HS-27A (cell line): ENCODE results near the gene COL6A2.

Experiments
- DNase-seq: peaks from one replicate; pipeline ENCODE4 v3.0.0-alpha.2; 2012; ENCODE audit warnings: low read depth, missing footprints

COL6A2 gene

DNA sequence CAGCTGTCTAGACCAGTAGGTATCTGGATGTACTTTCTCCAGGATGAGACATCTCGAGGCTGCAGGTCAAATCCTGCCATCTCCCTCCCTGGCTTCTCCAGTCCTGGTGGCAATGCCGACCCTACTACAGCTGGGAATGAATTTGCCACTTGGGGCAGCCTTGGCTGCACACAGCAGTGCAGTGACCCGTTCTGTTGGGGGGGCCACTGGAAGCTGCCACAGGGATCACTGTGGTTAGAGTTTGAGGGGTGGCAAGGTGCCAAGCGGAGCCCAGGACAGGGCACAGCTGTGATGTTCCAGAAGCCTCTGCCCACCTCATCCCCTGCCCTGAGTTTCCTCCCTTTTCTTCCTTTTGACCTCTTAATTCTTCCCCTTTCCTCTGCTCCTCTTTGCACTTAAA is 17.1 kb downstream of the COL6A2 start:
- DNase-seq: no peak

DNA sequence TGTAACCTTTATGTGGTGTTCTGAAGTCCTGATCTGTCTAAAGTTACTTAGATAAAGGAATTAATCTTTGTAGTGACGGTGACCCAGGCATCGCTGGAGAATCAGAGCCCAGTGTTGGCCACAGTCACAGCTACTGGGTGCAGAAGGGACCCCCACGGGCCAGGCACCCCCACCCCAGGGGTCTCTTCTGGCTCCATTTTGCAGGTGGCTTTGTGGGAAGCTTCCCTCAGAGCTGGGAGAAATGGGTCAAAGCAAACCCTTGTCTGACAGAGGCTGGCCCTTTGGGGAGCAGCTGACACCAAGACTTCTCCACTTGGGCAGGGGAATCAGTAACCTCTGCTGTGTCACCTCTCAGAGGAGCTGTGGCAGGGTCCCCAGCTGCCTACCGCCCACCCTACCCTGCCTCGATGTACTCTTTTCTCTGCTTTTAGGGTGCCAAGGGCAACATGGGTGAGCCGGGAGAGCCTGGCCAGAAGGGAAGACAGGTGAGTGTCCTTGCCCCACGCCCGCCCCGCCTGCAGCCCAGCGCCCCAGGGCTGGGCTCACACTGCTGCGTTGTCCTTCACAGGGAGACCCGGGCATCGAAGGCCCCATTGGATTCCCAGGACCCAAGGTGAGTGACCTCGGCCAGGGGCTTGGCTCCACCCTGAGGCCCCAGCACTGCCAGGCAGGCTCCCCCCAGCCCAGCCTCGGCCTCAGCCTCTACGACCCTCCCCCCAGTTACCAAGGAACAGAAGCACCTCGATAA is 17.7 kb downstream of the COL6A2 start:
- no peak for DNase-seq

GRCh38 chr21:46116189-46116775 is 18.4 kb downstream of the COL6A2 start:
- no peak for DNase-seq

GRCh38 chr21:46116776-46117585 is 19.1 kb downstream of the COL6A2 start:
- no peak for DNase-seq

GRCh38 chr21:46117586-46118315 is 19.8 kb downstream of the COL6A2 start:
- no peak for DNase-seq

DNA sequence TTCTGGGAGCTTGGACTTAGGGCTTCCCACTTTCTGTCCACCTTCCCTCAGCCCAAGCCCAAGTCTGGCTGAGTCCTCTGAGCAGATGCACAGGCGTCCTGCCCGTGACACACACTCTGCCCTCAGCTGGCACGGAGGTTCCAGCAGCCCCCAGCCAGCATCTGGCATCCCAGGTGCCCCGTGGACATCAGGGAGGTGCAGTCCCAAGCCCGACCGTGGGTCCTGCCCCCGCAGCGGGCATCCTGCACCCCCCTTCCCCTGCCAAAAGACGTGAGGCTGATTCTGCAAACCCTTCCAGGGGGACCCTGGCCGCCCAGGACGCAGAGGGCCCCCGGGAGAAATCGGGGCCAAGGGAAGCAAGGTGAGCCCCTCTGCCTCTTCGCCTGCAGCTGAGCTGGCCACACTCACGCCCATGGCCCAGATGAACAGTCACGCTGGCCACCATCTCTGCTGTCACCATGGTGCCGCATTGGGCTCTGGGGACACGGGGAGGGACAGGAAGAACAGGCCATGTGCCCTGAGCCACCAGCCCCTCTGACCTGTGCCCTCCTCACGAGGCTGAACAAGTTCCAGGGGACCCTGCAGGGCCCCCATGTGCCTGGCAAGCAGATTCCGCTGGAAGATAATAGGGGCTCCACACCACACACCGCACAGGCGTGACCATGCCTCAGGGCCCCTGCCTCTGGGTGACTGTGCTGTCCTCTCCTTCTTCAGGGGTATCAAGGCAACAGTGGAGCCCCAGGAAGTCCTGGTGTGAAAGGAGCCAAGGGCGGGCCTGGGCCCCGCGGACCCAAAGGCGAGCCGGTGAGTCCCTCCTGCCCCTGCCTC is 20.6 kb downstream of the COL6A2 start:
- DNase-seq: no peak

GRCh38 chr21:46119144-46119636 is 21.3 kb downstream of the COL6A2 start:
- DNase-seq: no peak

GRCh38 chr21:46119637-46120271 is 21.8 kb downstream of the COL6A2 start:
- DNase-seq: no peak

DNA sequence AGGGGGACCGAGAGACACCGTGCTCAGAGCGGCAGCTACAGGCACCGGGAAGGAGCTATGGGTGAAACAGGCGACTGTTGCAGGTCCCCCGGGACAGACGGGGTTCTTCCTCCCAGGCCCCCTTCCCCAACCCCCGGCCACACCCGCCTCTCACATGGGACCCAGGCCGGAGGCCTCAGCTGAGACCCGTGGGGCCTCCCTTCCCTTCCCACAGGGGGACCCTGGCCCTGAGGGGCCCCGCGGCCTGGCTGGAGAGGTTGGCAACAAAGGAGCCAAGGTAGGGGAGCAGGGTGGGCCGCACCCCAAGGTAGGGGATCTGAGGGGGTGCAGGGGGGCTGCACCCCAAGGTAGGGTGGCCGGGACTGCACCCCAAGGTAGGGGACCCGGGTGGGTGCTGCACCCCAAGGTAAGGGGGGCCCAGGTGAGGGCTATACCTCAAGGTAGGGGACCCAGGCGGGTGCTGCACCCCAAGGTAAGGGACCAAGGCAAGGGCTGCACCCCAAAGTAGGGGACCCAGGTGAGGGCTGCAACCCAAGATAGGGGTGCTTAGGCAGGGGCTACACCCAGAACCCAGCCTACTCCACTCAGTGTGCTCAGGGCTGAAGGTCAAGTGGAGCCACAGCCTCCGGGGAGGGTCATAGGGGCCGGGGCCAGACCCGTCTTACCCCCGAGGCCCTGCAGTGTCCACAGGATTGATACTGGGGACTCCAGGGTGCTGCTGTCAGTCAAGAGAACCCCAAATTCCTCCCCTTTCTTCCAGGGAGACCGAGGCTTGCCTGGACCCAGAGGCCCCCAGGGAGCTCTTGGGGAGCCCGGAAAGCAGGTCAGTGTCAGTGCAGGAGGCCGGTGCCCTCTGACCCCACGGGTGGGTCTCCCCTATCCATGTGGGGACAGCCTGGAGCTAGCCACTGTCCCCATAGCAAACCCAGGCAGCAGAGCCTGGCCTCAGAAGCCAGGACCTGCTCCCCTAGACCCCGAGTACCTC is 22.7 kb downstream of the COL6A2 start:
- DNase-seq: no peak

DNA sequence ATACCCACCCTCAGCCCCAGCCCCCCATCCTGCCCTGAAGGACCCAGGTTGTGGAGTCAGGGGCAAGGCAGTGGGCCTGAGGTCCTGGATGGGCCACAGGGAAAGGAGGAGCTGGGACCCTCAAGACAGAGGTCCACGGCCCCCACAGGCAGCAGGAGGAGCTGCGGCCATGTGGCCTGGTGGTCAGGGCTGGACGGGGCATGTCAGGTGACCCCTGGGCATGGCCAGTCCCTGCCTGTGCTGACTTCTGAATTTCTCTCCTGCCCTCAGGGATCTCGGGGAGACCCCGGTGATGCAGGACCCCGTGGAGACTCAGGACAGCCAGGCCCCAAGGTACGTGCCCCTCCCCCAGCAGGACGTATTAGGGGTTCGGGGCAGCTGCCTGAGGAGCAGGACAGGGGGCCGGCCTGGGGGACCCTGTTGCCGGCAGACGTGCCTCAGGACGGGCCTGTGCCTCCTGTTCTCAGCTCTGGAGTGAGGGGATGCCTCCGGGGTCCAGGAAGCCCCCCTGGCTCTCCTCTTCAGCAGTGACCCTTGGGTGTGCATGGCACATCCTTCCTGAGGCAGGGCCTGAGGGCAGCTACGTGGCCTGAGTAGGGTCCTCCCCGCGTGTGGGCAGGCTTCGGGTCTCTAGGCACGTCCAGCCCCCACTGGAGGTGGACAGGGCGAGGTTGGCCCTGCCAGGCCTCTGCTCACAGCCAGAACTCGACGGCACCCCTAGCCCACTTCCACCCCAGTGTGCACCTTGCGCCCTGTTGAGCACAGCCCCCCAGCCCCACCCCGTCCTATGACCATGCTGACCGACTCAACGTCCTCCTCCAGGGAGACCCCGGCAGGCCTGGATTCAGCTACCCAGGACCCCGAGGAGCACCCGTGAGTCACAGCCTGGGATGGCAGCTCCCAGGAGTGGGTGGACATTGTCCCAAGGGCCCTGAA is 23.6 kb downstream of the COL6A2 start:
- DNase-seq: no peak

DNA sequence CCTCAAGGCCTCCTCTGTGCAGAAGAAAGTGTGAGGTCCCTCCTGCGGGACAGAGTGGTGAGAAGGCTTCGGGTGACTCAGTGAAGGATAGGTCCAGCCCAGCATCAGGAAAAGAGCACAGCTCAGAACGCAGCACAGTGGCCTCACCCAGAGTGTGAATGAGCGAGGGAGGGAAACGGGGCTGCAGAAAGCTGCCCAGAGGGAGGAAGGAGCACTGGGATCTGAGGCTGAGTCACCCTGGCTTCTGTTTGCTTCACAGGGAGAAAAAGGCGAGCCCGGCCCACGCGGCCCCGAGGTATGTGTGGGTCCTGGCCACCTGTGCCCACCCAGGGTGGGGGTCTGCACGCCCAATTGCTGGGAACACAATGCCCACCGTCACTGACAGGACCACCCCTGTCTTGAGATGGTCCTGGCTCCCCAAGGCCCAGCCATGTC is 24.3 kb downstream of the COL6A2 start:
- DNase-seq: no peak

DNA sequence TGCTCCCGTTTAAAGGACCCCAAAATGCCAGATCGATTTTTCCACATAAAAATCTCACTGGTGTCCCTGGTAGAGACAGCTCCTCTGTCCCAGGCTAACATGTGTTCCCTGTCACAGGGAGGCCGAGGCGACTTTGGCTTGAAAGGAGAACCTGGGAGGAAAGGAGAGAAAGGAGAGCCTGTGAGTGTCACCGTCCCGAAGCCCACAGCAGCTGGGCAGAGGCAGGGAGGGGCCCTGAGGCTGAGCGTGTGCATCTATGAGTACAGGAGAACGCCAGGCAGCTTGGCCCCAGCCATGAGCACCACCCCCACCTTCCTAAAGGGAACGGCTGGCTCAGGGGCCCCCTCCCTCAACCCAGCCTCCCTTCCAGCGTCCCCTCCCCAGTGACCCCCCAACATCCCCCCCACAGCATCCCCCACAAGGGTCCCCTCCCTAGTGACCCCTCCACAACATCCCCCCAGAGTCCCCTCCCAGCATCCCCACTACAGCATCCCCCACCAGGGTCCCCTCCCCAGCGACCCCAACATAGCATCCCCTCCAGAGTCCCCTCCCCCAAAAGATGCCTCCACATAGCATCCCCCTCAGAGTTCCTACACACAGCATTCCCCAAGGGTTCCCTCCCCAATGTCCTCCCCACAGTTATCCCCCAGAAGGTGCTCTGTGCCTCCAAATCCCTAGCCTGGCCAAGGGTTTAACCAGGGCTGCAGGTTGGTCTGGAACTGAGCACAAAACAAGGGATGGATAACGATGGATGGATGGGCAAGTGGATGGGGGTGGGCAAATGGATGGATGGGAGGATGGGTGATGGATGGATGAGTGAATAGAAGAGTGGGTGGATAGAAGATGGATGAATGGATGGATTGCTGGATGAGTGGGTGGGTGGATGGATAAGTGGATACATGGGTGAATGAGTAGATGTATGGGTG is 25.1 kb downstream of the COL6A2 start:
- no peak for DNase-seq

- DNase-seq: no peak
These were observed 26.4 kb downstream of the COL6A2 start for GRCh38 chr21:46124083-46124925.

DNA sequence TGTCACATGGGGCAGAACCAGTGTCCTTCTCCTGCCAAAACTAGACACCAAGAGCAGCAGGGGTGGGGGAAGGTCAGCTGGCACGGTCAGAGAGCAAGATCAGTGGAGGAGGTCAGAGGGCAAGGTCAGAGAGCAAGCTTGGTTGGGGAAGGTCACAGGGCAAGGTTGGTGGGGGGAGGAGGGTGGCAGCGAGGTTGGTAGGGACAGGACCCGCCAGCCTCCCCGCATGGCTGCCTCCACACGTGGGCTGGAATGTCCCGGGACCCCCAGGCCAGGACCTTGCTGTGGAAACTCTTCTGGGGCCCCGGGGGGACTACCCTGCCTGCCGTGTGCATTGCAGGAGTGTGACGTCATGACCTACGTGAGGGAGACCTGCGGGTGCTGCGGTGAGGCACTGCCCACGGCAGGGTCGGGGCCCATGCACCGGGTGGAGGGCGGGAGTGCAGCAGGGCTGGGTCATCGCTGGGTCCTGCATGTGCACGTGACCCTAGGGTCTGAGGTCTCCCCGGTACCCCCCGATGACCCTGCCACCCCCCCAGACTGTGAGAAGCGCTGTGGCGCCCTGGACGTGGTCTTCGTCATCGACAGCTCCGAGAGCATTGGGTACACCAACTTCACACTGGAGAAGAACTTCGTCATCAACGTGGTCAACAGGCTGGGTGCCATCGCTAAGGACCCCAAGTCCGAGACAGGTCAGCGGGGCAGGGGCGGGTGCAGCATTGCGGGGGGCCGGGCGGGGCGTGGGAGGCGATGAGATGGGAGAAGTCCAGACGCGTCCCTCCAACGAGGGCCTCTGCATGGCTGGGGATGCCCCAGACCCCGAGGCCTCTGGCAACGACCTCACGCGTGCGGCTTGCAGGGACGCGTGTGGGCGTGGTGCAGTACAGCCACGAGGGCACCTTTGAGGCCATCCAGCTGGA is 27.3 kb downstream of the COL6A2 start:
- no peak for DNase-seq

DNA sequence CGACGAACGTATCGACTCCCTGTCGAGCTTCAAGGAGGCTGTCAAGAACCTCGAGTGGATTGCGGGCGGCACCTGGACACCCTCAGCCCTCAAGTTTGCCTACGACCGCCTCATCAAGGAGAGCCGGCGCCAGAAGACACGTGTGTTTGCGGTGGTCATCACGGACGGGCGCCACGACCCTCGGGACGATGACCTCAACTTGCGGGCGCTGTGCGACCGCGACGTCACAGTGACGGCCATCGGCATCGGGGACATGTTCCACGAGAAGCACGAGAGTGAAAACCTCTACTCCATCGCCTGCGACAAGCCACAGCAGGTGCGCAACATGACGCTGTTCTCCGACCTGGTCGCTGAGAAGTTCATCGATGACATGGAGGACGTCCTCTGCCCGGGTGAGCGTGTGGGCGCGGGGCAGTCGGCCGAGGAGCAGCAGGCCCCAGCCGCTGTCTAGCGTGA is 28.0 kb downstream of the COL6A2 start:
- DNase-seq: no peak
